Neuronal stem cell (in vitro differentiated cells): ENCODE results near the gene CACYBP.

Experiments used
- DNase-seq: peaks from one replicate; pipeline ENCODE4 v3.0.0-alpha.2; 2013; ENCODE audit warnings: low spot score
- H2AFZ ChIP-seq: one replicate; pipeline ENCODE4 v1.6.1; 2013; ENCODE audit warnings: mild to moderate bottlenecking, low read length, inconsistent platforms
- H2AK5ac ChIP-seq: 2 replicates; pipeline ENCODE4 v1.6.1; 2013; ENCODE audit warnings: low read depth, mild to moderate bottlenecking, inconsistent platforms, low read length, moderate library complexity, mixed read lengths
- H2BK120ac ChIP-seq: 2 replicates; pipeline ENCODE4 v1.6.1; 2013; ENCODE audit warnings: low read depth, mild to moderate bottlenecking, inconsistent platforms, low read length, moderate library complexity, mixed read lengths
- H2BK12ac ChIP-seq: one replicate; pipeline ENCODE4 v1.6.1; 2013; ENCODE audit warnings: low read length, inconsistent platforms
- H2BK15ac ChIP-seq: 2 replicates; pipeline ENCODE4 v1.6.1; 2013; ENCODE audit warnings: mild to moderate bottlenecking, low read length, inconsistent platforms, mixed read lengths
- H2BK5ac ChIP-seq: one replicate; pipeline ENCODE4 v1.6.1; 2013; ENCODE audit warnings: inconsistent platforms, mild to moderate bottlenecking, low read length, moderate library complexity
- H3K14ac ChIP-seq: one replicate; pipeline ENCODE4 v1.6.1; 2013; ENCODE audit warnings: low read length, inconsistent platforms
- H3K18ac ChIP-seq: 2 replicates; pipeline ENCODE4 v1.6.1; 2013; ENCODE audit warnings: low read length, inconsistent platforms
- H3K23ac ChIP-seq: 2 replicates; pipeline ENCODE4 v1.6.1; 2013; ENCODE audit warnings: low read depth, mild to moderate bottlenecking, mixed read lengths, low read length, inconsistent platforms; ENCODE audit not compliant: poor library complexity
- H3K27ac ChIP-seq: replicated peaks from 3 replicates; pipeline ENCODE4 v1.5.1; 2013; ENCODE audit warnings: low read length, inconsistent platforms
- H3K27me3 ChIP-seq, 3 experiments: 2 replicates each; pipeline ENCODE4 v1.6.1; 2013; ENCODE audit warnings: low read length in 3 of 3, mild to moderate bottlenecking in 2 of 3, inconsistent platforms in 1 of 3, low read depth in 1 of 3, mixed read lengths in 1 of 3, moderate library complexity in 1 of 3; ENCODE audit not compliant: control insufficient read depth in 3 of 3, insufficient read depth in 3 of 3
- H3K36me3 ChIP-seq, 2 donors: replicated peaks in 1 of 2; 2 replicates each; pipeline ENCODE4 v1.6.1; 2013; ENCODE audit warnings: low read length in 2 of 2; ENCODE audit not compliant: control insufficient read depth in 2 of 2, insufficient read depth in 2 of 2
- H3K4ac ChIP-seq: 2 replicates; pipeline ENCODE4 v1.6.1; 2013; ENCODE audit warnings: inconsistent platforms, mild to moderate bottlenecking, low read length, moderate library complexity
- H3K4me1 ChIP-seq, 2 donors: 1 replicate in 1 of 2; 2 replicates in 1 of 2; pipeline ENCODE4 v1.6.1; 2013; ENCODE audit warnings: low read length in 2 of 2, low read depth in 1 of 2; ENCODE audit not compliant: control insufficient read depth in 2 of 2, insufficient read depth in 1 of 2
- H3K4me2 ChIP-seq: one replicate; pipeline ENCODE4 v1.6.1; 2013; ENCODE audit warnings: mild to moderate bottlenecking, low read length, inconsistent platforms; ENCODE audit not compliant: insufficient read depth, poor library complexity, severe bottlenecking
- H3K4me3 ChIP-seq, 2 donors: 2 replicates each; pipeline ENCODE4 v1.5.1; 2013; ENCODE audit warnings: low read length in 2 of 2, mild to moderate bottlenecking in 2 of 2, inconsistent platforms in 1 of 2, moderate library complexity in 1 of 2
- H3K79me1 ChIP-seq: one replicate; pipeline ENCODE4 v1.6.1; 2013; ENCODE audit warnings: low read depth, mild to moderate bottlenecking, inconsistent platforms, low read length, moderate library complexity
- H3K9ac ChIP-seq: one replicate; pipeline ENCODE4 v1.6.1; 2013; ENCODE audit warnings: mild to moderate bottlenecking, low read depth, low read length, inconsistent platforms; ENCODE audit not compliant: poor library complexity
- H3K9me3 ChIP-seq, 2 donors: replicated peaks in 1 of 2; 2 replicates each; pipeline versions ENCODE3 to v1.6.1; 2013; ENCODE audit warnings: low read length in 2 of 2, mild to moderate bottlenecking in 2 of 2, inconsistent platforms in 1 of 2, low read depth in 1 of 2, mixed read lengths in 1 of 2, moderate library complexity in 1 of 2; ENCODE audit not compliant: control insufficient read depth in 2 of 2, insufficient read depth in 1 of 2
- H4K8ac ChIP-seq: one replicate; pipeline ENCODE4 v1.6.1; 2013; ENCODE audit warnings: low read depth, mild to moderate bottlenecking, inconsistent platforms, low read length, moderate library complexity
- H4K91ac ChIP-seq: one replicate; pipeline ENCODE4 v1.6.1; 2013; ENCODE audit warnings: low read length, low read depth, mild to moderate bottlenecking, inconsistent platforms; ENCODE audit not compliant: poor library complexity
- WGBS, 2 donors: extraction: QIAGEN DNeasy Blood & Tissue Kit; methylation state at CpG; one replicate each; pipeline ENCODE4 v1.1.7; 2013; ENCODE audit warnings: missing lambda C conversion rate in 2 of 2, mixed read lengths in 1 of 2; ENCODE audit not compliant: insufficient read length in 2 of 2, insufficient replicate concordance in 1 of 2; ENCODE audit errors: extremely low coverage in 2 of 2; 5-methylcytosine and 5-hydroxymethylcytosine counted together

The CACYBP gene

DNA sequence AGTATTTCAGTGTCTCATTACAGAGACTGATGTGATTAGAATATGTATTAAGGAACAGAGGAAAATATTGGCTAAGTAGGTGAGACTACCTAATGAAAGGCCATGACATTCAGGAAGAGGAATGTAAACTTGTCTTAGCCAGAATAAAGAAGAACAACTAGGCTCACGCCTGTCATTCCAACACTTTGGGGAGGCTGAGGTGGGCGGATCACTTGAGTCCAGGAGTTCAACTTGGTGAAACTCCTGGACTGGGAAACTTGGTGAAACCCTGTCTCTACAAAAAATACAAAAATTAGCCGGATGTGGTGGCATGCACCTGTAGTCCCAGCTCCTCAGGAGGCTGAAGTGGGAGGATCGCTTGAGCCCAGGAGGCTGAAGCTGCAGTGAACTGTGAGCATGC lies 14.8 kb upstream of the CACYBP start:
- no peak overlapping the region for H2BK5ac ChIP-seq
- H3K9me3 ChIP-seq = no peaks in the 10 kb centered on the region
- H4K91ac ChIP-seq = no peak overlapping the region
- H3K36me3 ChIP-seq = no peaks in the 10 kb centered on the region
- no peak for DNase-seq
- no peak overlapping the region for H2AFZ ChIP-seq
- no peak overlapping the region for H3K4me3 ChIP-seq
- no peaks in the 10 kb centered on the region for H3K27me3 ChIP-seq
- peaks cover 0 to 1% of the 10 kb centered on the region in 2 donors for H3K4me1 ChIP-seq
- no peak overlapping the region for H3K18ac ChIP-seq
- no peak overlapping the region for H3K14ac ChIP-seq
- H4K8ac ChIP-seq = no peak overlapping the region
- no peak overlapping the region for H3K27ac ChIP-seq
- no peak overlapping the region for H3K4me2 ChIP-seq
- no peak overlapping the region for H2BK15ac ChIP-seq
- H3K9ac ChIP-seq = no peak overlapping the region
- H2AK5ac ChIP-seq = no peak overlapping the region
- H2BK12ac ChIP-seq = no peak overlapping the region
- H3K23ac ChIP-seq = no peak overlapping the region
- H3K79me1 ChIP-seq = no peaks in the 10 kb centered on the region
- no peak overlapping the region for H2BK120ac ChIP-seq
- H3K4ac ChIP-seq = no peak overlapping the region
- no CpG with 5 or more reads among the region's 4 CpGs for WGBS, 2 donors

DNA sequence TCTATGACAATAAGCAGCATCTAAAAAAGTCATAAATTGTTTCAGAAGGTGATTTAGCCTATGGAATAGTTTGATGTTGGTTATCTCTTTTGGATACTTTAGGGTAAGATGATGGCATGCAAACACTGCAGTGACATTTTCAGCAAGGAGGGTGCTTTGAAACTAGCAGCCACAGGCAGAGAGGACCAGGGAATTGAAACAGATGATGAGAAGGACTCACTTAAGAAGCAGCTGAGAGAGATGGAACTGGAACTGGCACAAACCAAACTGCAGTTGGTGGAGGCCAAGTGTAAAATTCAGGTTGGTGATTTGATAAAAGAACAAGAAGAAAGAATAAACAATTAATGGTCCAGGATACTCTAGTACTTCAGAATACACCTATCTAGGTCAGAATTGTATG lies 11.2 kb upstream of the CACYBP start:
- no peaks in the 10 kb centered on the region for H3K79me1 ChIP-seq
- no peak overlapping the region for H2BK5ac ChIP-seq
- H3K4me2 ChIP-seq = no peak overlapping the region
- peaks cover 0 to 1% of the 10 kb centered on the region in 2 donors for H3K4me1 ChIP-seq
- no peaks in the 10 kb centered on the region for H3K9me3 ChIP-seq
- H4K8ac ChIP-seq = no peak overlapping the region
- no peak overlapping the region for H4K91ac ChIP-seq
- H2AFZ ChIP-seq = no peak overlapping the region
- H2BK15ac ChIP-seq = no peak overlapping the region
- H3K9ac ChIP-seq = no peak overlapping the region
- H2BK120ac ChIP-seq = no peak overlapping the region
- H3K23ac ChIP-seq = no peak overlapping the region
- no peaks in the 10 kb centered on the region for H3K27me3 ChIP-seq
- no peak overlapping the region for H2BK12ac ChIP-seq
- no peak overlapping the region for H3K18ac ChIP-seq
- no peak overlapping the region for H3K4ac ChIP-seq
- no peak overlapping the region for H3K4me3 ChIP-seq
- no peak for DNase-seq
- H2AK5ac ChIP-seq = no peak overlapping the region
- no peak overlapping the region for H3K14ac ChIP-seq
- no peak overlapping the region for H3K27ac ChIP-seq
- no peaks in the 10 kb centered on the region for H3K36me3 ChIP-seq

DNA sequence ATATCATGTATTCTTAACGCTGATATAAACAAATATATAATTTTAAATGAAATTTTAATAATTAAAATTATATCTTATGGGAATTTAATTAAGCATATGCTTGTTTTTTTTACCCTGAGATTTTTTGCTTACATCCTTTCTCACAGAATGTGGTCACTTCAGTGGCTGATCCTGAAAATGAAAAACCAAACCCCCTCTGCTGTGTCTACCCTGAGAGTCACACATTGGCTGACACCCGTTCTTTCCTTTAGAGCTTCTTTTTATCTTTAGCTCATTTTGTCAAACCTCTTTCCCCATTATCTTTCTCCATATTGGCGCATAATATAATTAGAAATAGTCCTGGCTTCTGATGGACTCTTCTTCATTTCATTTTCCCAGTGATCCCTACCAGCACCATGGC lies 10.8 kb upstream of the CACYBP start:
- DNase-seq = no peak
- Histone ChIP-seq H3K9me3 (no peaks in the 10 kb centered on the region), H3K18ac (no peak overlapping the region), H3K4me2 (no peak overlapping the region), H2BK120ac (no peak overlapping the region), H3K79me1 (no peaks in the 10 kb centered on the region), H3K14ac (no peak overlapping the region), H4K8ac (no peak overlapping the region), H3K23ac (no peak overlapping the region), H3K4me3 (no peak overlapping the region), H2AK5ac (no peak overlapping the region), H3K4ac (no peak overlapping the region), H3K4me1 (peaks cover 0 to 1% of the 10 kb centered on the region in 2 donors), H2BK15ac (no peak overlapping the region), H2BK5ac (no peak overlapping the region), H2AFZ (no peak overlapping the region), H4K91ac (no peak overlapping the region), H3K27me3 (no peaks in the 10 kb centered on the region), H3K9ac (no peak overlapping the region), H3K36me3 (no peaks in the 10 kb centered on the region), H3K27ac (no peak overlapping the region), H2BK12ac (no peak overlapping the region)
- WGBS, 2 donors = no CpG with 5 or more reads among the region's 3 CpGs

DNA sequence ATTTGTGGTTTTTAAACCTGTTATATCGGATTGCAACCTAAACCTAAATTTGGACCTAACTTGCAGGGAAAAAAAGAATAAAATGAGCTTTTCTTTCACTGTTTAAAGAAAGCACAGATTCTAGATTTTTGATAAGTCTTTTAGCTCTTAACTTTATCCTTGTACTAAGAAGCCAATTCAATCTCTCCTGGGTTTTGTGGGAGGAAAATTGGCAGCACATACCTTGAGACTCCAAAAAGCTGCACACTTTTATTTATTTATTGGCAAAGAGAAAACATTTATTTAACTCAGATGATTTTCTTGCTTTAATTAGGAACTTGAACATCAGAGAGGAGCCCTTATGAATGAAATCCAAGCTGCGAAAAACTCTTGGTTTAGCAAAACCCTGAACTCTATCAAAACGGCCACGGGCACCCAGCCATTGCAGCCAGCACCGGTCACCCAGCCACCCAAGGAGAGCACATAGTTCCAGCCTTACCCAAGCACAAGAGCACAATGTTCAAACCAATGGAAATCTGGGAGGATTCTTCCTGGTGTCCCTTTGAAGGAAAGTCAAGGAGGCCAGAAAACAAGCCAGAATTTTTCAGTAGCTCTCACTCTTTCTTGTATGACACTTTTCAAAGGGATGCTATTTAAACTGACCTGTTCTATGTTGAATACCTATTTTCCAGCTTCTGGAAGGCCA lies 10.1 kb upstream of the CACYBP start:
- H3K4ac ChIP-seq = no peak overlapping the region
- no peak for DNase-seq
- no peaks in the 10 kb centered on the region for H3K9me3 ChIP-seq
- no peak overlapping the region for H2BK5ac ChIP-seq
- no peak overlapping the region for H3K14ac ChIP-seq
- no peaks in the 10 kb centered on the region for H3K79me1 ChIP-seq
- no peak overlapping the region for H2BK15ac ChIP-seq
- no peak overlapping the region for H2AK5ac ChIP-seq
- H3K4me2 ChIP-seq = no peak overlapping the region
- no peak overlapping the region for H4K91ac ChIP-seq
- no peak overlapping the region for H2BK12ac ChIP-seq
- no peaks in the 10 kb centered on the region for H3K27me3 ChIP-seq
- no peak overlapping the region for H3K18ac ChIP-seq
- H2AFZ ChIP-seq = no peak overlapping the region
- no peaks in the 10 kb centered on the region for H3K36me3 ChIP-seq
- H3K4me3 ChIP-seq = no peak overlapping the region
- H3K9ac ChIP-seq = no peak overlapping the region
- no peak overlapping the region for H4K8ac ChIP-seq
- H2BK120ac ChIP-seq = no peak overlapping the region
- peaks cover 0 to 1% of the 10 kb centered on the region in 2 donors for H3K4me1 ChIP-seq
- no peak overlapping the region for H3K23ac ChIP-seq
- H3K27ac ChIP-seq = no peak overlapping the region
- WGBS, 2 donors = no CpG with 5 or more reads among the region's 5 CpGs
